ENCODE data around the gene OLFM1. TPM values are rescaled to one million over a fixed set of nuclear protein-coding genes. Genes with fewer than 3 reads are reported as not detected.

OLFM1 gene
- total RNA-seq, 2 donors from 2014 or later, result 7.6 to 9.7 TPM

DNA sequence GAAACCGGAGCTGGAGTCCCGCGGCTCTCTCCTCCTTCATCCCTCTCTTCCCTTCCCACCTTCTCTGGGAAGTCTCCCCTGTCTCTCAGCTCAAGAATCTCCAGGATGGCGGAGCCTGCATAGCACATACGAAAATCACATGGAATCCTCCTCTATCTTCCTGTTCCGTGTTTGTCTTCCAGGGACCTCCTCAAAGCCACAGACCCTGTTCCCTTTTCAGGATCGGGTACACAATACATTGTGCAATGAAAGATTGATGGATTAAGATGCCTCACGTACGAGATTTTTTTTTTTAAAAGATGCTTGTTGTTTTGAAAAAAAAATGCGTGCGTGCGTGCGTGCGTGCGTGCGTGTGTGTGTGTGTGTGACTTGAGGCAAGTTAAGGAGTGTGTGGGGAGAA is 46.6 kb upstream of the OLFM1 start:
- DNase-seq (ENCODE audit: low spot score), result no peak
- H3K9me3 ChIP-seq, result no peaks in the 10 kb centered on the region
- no peaks in the 10 kb centered on the region for H3K36me3 ChIP-seq
- H3K27me3 ChIP-seq, result no peaks in the 10 kb centered on the region
- no peaks in the 10 kb centered on the region for H3K4me1 ChIP-seq
- no peak overlapping the region for H3K4me3 ChIP-seq
- no peak for TF ChIP-seq CTCF (IDR thresholded peaks at IDR 0.05)
- no peak overlapping the region for H3K27ac ChIP-seq

- Histone ChIP-seq H3K9me3 (no peaks in the 10 kb centered on the region), H3K4me1 (no peaks in the 10 kb centered on the region), H3K36me3 (no peaks in the 10 kb centered on the region), H3K27ac (no peak overlapping the region), H3K27me3 (no peaks in the 10 kb centered on the region), H3K4me3 (no peak overlapping the region)
- no peak for TF ChIP-seq CTCF (IDR thresholded peaks at IDR 0.05)
- DNase-seq (ENCODE audit: low spot score), result no peak
These were observed 44.1 kb upstream of the OLFM1 start for GRCh38 chr9:135043345-135043744.

DNA sequence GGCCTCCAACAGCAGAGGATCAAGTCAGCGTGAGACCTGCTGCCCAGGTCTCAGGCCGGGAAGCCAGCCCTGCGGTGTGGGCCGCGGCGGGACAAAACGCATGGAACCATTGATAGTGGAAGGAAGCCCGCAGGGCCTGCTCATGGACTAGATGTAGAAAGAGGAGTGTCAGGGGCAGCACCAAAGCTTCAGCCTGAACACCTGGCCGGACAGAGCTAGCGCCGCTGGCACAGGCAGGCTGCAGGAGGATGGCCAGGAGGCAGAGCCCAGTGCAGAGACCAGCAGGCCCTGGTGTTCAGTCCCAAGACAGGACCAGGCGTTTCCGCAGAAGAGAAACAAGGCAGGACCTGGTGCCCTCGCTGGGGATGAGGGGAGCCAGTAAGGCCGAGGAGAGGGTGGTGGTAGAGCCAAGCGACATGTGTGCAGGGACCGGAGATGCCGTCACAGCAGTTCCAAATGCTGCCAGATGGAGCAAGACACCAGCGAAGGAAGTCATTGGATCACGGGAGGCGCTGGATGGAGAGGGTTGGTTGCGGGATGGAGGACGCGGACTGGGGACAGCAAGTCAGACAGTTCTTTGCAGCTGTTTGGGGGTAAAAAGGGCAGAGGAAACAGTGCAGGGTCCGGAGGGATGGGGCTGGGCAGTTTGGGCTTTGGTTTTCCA is 42.1 kb upstream of the OLFM1 start:
- no peak for TF ChIP-seq CTCF (IDR thresholded peaks at IDR 0.05)
- no peaks in the 10 kb centered on the region for H3K4me1 ChIP-seq
- no peak overlapping the region for H3K27ac ChIP-seq
- H3K27me3 ChIP-seq, result no peaks in the 10 kb centered on the region
- no peaks in the 10 kb centered on the region for H3K36me3 ChIP-seq
- no peak for DNase-seq (ENCODE audit: low spot score)
- no peaks in the 10 kb centered on the region for H3K9me3 ChIP-seq
- no peak overlapping the region for H3K4me3 ChIP-seq

DNA sequence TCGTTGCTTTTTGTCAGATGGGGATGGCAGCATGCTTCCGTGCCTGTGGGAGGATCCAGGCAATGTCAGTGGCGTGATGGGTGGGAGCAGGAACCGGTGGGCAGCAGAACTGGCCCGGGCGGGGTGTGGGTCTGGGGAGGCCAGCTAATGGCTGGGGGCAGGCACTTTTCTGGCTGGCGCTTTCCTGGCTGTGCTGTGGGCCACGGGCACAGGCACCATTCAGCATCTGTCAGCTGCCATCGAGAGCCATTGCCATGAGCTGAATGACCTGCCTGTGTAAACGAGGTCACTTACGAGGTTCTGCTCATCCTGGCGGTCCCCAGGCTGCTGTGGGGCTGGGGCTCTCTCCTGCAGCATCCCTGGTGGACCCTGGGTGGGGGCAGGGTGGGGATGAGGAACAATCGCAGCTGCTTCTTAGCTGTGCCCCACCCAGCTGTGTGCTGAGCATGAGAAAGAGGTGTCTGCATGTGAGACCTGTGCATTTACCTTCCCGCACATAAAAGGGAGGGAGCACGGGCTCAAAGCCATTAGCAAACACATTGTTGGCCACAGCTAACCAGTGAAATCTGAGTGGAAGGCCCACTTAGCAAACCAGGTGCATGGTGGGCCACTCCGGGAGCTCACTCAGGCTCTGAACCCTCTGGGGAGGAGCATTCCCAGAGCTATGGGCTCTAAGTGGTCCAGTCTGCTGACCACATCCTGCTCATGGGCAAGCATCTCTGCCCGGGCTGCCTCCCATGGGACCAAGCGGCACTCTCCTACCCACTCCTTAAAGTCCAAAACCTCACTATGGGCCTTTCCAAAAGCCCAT is 41.3 kb upstream of the OLFM1 start:
- Histone ChIP-seq H3K4me3 (no peak overlapping the region), H3K9me3 (no peaks in the 10 kb centered on the region), H3K27me3 (no peaks in the 10 kb centered on the region), H3K27ac (no peak overlapping the region), H3K4me1 (no peaks in the 10 kb centered on the region), H3K36me3 (no peaks in the 10 kb centered on the region)
- no peak for TF ChIP-seq CTCF (IDR thresholded peaks at IDR 0.05)
- no peak for DNase-seq (ENCODE audit: low spot score)

DNA sequence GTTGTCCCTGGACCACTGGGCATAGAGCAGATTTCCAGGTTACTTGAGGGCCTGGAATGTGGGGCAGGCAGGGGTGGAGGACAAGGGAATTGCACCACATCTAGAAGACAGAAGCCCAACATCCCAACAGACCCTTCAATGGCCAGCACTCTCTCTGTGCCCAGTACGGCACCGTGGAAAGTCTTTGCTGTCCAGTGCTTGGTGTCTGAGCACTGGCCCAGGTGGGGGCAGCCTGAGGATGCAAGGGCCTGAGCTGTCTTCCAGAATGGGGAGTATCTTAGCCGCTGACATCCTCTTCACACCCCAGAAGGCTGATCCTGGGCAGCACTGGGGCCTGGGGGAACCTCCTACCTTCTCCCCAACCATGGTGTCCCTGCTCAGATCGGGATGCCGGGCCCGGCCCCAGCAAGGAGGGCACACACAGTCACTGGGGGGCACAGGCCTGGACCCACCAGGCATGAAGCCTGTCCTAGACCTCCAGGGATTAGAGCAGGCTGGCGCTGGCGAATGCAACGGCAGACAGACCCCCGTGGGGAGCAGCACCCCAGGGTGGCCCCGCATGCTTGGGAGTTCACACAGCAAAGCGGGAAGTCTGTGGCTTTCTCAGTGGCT is 40.6 kb upstream of the OLFM1 start:
- Histone ChIP-seq H3K4me1 (no peaks in the 10 kb centered on the region), H3K27me3 (no peaks in the 10 kb centered on the region), H3K27ac (no peak overlapping the region), H3K36me3 (no peaks in the 10 kb centered on the region), H3K4me3 (no peak overlapping the region), H3K9me3 (no peaks in the 10 kb centered on the region)
- no peak for DNase-seq (ENCODE audit: low spot score)
- TF ChIP-seq CTCF (IDR thresholded peaks at IDR 0.05), result no peak

Data from right atrium auricular region (tissue), 2 donors.